AG09309 (cell line): ENCODE data around the gene ZNF518B.

ENCODE experiments used
- DNase-seq: peaks from one replicate; pipeline ENCODE4 v3.0.0-alpha.2; 2010; ENCODE audit warnings: low read depth
- H3K4me3 ChIP-seq: 2 replicates; pipeline ENCODE4 v1.5.1; 2011; ENCODE audit warnings: mild to moderate bottlenecking, low read depth, low read length, moderate library complexity; ENCODE audit not compliant: control insufficient read depth
- CTCF ChIP-seq: IDR thresholded peaks from 2 replicates; pipeline ENCODE4 v1.5.1; 2011; ENCODE audit warnings: mild to moderate bottlenecking, low read depth, low read length, inconsistent platforms; ENCODE audit not compliant: insufficient read depth, control insufficient read depth; ENCODE audit errors: missing control alignments

Gene ZNF518B

GRCh38 chr4:10492464-10492863 lies 35.2 kb upstream of the ZNF518B start:
- no peak overlapping the region for H3K4me3 ChIP-seq
- no peak for TF ChIP-seq CTCF
- no peak for DNase-seq

GRCh38 chr4:10491401-10491800 lies 34.2 kb upstream of the ZNF518B start:
- DNase-seq, result no peak
- TF ChIP-seq CTCF, result no peak
- no peak overlapping the region for H3K4me3 ChIP-seq

- no peak for DNase-seq
- no peak overlapping the region for H3K4me3 ChIP-seq
- TF ChIP-seq CTCF, result no peak
Measured at GRCh38 chr4:10490996-10491395, 33.8 kb upstream of the ZNF518B start.

- DNase-seq, result no peak
- no peak for TF ChIP-seq CTCF
- no peak overlapping the region for H3K4me3 ChIP-seq
Measured at GRCh38 chr4:10482913-10483312, 25.7 kb upstream of the ZNF518B start.

- no peak overlapping the region for H3K4me3 ChIP-seq
- no peak for DNase-seq
- no peak for TF ChIP-seq CTCF
Measured at GRCh38 chr4:10480616-10481015, 23.4 kb upstream of the ZNF518B start.

GRCh38 chr4:10478621-10479020 lies 21.4 kb upstream of the ZNF518B start:
- DNase-seq, result no peak
- no peak overlapping the region for H3K4me3 ChIP-seq
- no peak for TF ChIP-seq CTCF

GRCh38 chr4:10470505-10470904 lies 13.3 kb upstream of the ZNF518B start:
- H3K4me3 ChIP-seq, result no peak overlapping the region
- no peak for TF ChIP-seq CTCF

More at GRCh38 chr4:10470505-10470904, 13.3 kb upstream of the ZNF518B start:
- no peak for DNase-seq
